GM10266 (cell line): ENCODE data around the gene MCM3.

Experiments used
- DNase-seq: peaks from one replicate; pipeline ENCODE4 v3.0.0; 2012; ENCODE audit errors: extremely low spot score
- CTCF ChIP-seq: IDR thresholded peaks from 2 replicates; pipeline ENCODE4 v1.5.1; 2012; ENCODE audit warnings: mild to moderate bottlenecking, low read depth; ENCODE audit not compliant: control insufficient read depth, insufficient read depth; ENCODE audit errors: missing control alignments

Gene MCM3

GRCh38 chr6:52241819-52242218 is 42.7 kb downstream of the MCM3 start:
- no peak for TF ChIP-seq CTCF
- DNase-seq, result no peak

GRCh38 chr6:52233975-52234823 is 50.3 kb downstream of the MCM3 start:
- peak; percentile 73 for TF ChIP-seq CTCF
- peak; percentile 52 for DNase-seq

- DNase-seq, result no peak
These were observed 51.5 kb downstream of the MCM3 start for GRCh38 chr6:52233005-52233404.

GRCh38 chr6:52231406-52232127 is 53.0 kb downstream of the MCM3 start:
- no peak for DNase-seq

More at GRCh38 chr6:52233005-52233404, 51.5 kb downstream of the MCM3 start:
- no peak for TF ChIP-seq CTCF

GRCh38 chr6:52230685-52231084 is 53.9 kb downstream of the MCM3 start:
- DNase-seq, result no peak
- no peak for TF ChIP-seq CTCF

More at GRCh38 chr6:52231406-52232127, 53.0 kb downstream of the MCM3 start:
- no peak for TF ChIP-seq CTCF

- TF ChIP-seq CTCF, result no peak
- peak; percentile 76 for DNase-seq
These were observed 57.0 kb downstream of the MCM3 start for GRCh38 chr6:52227495-52227894.

- no peak for DNase-seq
- no peak for TF ChIP-seq CTCF
These were observed 63.2 kb downstream of the MCM3 start for GRCh38 chr6:52221302-52221701.
